HG03175 (cell line): ENCODE data around the gene EGLN3.

Experiments
- ATAC-seq: cut with Tn5 transposase; IDR thresholded peaks from one replicate; pipeline ENCODE4 v1.9.1; 2021; ENCODE audit warnings: mild to moderate bottlenecking, moderate library complexity; ENCODE audit not compliant: unreplicated experiment

The EGLN3 gene

DNA sequence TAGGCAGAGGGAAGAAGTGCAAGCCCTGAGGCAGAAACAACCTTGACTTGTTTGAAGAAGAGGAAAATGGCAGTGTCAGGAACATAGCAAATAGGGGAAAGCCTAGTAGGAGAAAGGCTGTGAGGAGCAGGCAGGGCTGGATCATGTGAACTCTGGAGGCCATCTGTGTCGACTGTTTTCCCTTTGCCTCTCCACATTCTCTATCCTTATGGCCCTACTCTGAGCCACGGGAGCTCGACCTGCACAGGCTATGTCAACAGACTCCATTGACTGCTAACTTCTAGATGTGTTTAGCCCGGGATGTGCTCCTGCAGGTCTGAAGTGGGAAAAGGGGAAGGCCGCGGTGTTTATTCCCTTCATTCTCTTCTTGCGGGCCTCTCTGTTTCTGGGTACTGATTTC lies 35.2 kb downstream of the EGLN3 start:
- ATAC-seq: no peak

DNA sequence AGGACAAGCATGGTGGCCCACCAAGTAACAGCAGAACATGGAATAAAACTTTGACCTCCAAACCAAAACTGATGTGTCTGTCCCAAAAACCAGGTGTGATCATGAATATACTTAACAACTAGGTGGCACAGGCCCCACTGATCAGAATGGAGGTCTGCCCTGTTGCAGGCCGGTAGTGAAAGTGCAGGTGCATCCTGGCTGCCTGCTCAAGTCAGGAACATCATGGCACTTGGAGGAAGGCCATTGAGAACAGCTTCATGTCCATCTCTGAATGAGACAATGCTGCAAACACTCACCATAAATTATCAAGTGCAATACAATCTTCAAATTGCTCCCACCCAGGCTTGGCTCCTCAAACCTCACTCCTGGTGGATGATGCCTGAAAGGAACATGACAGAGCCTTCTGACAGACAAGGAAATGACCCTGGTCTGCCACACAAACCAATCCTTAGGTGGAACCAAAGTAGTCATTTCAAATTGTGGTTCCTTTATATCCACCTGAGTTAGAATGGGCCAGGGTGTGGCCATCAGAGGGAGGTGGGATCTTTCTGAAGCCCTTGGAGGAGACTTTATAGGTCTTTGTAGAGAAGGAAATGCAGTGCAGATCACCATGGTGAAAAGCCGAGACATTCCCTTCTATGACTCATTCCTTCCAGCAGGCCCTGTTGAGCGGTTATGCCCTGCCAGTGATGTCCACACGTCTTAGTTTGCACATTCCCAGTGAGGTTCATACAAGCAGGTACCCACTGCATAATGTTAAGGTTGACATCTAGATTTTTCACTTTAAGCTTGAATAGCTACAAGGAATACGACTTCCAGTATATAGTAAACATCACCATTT lies 36.0 kb downstream of the EGLN3 start:
- ATAC-seq: no peak

GRCh38 chr14:33911046-33911445 lies 39.8 kb downstream of the EGLN3 start:
- no peak for ATAC-seq

DNA sequence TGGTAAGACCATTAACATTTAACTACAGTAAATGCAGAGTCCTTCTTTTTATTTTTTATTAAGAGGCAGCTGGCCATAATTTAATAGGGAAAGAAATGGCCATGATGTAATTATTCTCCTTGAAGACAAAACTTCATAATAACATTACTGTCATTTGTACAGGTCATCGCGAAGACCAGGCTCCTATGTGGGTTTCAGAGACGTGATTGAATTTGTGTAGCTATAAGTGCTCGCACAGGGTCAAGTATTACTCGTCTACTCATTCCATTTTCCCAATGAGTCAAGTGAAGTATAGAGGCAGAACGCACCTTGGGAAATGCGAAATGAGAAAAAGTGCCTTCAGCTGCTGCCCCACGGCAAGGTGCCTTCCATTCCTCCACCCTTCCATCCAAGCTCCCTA lies 40.4 kb downstream of the EGLN3 start:
- no peak for ATAC-seq

- ATAC-seq: no peak
Measured at GRCh38 chr14:33909380-33910084, 41.3 kb downstream of the EGLN3 start.

DNA sequence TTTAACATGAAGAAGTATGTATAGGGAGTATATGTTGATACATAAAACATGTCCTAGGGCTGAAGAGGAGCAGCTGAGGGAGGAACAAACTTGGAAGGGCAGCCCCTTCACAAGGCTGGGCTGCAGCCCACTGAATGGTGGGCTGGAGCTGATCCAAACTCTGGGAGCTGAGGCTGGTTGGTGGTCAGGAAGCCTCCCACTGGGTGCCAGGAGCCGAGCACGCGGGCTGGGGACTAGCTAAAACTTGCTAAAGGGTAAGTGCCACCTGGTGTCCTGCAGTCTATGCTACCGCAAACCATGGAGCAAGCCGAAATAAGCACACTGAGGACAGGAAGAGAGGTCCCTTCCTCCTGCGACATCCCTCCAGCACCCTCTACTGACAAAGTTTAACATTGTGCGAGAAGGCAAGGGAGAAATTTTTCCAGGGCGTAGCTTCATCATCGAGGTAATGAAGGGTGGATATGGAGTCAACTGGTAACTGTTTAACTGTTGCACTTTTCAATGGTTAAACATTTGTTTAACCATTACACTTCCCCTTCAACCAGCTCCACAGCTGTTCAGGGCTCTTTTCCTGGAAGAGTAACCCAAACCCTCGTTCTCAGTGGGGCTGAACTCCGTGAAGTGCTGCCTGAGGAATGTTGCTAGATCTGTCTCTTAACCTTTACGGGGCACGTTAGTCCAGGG lies 42.2 kb downstream of the EGLN3 start:
- ATAC-seq: no peak

- ATAC-seq: no peak
Measured at GRCh38 chr14:33906968-33907367, 43.9 kb downstream of the EGLN3 start.

DNA sequence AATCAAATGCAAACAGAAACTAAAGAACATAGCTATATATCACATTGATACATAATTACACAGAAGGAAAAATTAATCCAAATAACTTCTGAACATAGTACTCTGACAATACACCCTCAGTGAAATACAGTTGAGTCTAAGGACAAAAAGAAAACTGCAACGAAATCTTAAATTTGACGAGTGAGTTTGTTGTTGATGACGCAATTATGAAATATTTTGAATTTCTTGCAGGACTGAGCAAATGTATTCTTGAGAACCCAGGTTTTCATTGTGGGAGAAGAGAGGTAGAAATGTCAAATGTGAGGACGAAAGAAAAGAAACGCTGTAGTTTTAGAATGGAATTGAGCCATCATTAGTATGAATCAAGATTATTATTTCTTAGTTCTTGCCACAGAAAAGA lies 46.3 kb downstream of the EGLN3 start:
- ATAC-seq: no peak

GRCh38 chr14:33903369-33903768 lies 47.5 kb downstream of the EGLN3 start:
- no peak for ATAC-seq

- ATAC-seq: no peak
Measured at GRCh38 chr14:33902363-33902762, 48.5 kb downstream of the EGLN3 start.

DNA sequence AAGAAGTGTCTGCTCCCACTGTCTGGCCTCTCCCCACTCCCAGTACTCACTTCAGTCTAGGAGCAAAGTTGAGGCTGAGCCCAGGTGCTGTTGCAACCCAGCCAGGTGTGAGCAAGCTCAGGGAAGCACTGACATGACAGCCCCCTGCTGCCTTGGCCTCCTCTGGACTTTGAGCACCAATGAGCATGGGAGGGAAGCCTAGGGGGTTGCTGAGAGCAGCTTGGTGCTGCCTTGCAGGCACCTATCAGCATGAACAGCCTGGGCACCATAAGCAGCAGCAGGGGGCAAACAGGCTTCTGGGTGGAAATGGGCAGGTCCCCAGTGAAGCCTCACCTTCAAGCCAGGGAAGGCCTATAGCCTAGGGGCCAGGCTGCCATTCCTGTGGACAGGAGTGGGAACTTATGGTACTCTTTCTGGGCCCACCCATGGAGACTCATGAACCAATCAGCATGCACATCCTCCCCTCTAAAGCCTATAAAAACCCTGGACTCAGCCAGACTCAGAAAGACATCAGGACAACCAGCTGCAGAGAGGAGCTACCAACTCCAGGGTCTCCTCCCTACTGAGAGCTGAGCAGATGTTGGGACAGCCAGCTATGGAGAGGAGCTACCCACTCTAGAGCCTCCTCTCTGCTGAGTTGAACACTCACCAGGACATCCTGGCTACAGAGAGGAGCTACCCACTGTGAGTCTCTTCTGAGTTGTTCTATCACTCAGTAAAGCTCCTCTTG lies 49.3 kb downstream of the EGLN3 start:
- no peak for ATAC-seq

DNA sequence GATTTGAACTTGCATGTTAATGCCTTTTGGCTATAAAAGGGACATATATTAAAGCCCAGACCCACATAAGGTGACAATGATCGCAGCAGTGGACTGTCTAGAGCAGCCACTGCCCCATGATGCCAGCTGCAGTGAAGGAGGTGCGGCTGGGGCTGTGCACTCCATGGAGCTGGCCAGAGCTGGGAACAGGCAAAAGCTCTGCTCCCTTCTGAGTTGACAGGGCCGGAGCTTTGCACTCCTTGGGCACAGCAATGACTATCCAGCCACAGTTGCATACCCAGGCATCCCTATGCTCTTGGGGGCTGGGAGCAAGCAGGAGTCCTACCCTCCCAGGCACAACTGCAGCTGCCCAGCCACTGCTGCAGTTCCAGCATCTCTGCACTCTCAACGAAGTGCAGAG lies 50.2 kb downstream of the EGLN3 start:
- no peak for ATAC-seq

DNA sequence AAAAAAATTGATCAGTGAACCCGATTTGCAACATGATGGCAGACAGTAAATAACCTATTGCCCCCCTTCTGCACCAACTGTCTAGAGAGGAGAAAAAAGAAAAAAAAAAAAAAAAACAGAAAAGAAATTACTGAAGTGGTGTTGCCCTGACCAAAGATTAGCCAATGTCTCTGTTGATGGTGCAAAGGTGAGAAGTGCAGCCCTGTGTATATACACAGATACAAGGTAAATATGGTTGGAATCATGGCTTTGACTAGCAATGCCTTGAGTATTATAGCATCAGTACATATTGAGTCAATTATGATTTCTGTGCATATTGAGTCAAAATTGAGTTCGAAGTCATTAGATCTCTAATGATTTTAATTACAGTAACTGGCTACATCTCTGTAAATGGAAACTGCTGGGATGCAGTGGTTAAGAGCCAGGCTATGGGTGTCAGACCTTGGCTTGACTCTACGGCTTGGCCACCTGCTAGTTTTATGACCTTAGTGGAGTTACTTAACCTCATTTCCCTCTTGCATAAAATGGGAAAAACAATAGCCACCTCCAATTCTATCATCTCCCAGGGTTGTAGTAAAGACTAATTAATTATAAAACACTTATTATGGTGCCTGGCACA lies 51.0 kb downstream of the EGLN3 start:
- ATAC-seq: no peak

- no peak for ATAC-seq
Measured at GRCh38 chr14:33897878-33898535, 52.9 kb downstream of the EGLN3 start.

DNA sequence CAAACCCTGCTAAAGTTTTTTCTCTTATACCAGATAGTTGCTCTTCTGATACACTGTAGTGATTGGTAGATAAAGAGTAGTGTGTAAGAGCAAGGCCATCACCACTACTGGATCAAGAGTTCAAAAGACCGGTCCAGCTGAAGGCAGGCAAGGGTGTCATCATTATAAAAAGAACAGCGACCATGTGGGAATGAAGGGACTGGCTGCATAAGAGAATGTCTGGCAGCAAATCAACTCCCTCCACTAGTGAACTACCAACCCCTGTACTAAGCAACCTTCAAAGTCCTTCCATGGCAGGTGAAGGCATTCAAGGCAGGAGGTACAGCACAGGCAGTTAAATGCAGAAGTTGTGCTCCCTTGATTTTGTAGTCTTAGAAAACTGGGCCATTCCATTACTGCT lies 53.5 kb downstream of the EGLN3 start:
- no peak for ATAC-seq

DNA sequence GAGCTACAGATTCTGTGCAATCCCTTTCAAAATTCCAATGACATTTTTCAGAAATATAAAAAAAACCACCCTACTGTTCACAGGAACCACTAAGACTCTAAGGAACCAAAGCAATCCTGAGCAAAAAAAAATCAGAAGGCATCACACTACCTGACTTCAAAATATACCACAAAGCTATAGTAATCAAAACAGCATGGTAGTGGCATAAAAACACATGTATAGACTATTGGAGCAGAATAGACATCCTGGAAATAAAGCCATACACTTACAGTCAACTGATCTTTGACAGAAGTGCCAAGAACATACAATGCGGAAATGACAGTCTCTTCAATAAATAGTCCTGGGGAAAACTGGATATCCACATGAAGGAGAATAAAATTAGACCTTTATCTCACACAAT lies 56.5 kb downstream of the EGLN3 start:
- ATAC-seq: no peak

- ATAC-seq: no peak
Measured at GRCh38 chr14:33891700-33892099, 59.2 kb downstream of the EGLN3 start.

- no peak for ATAC-seq
Measured at GRCh38 chr14:33884916-33885315, 66.0 kb downstream of the EGLN3 start.

- no peak for ATAC-seq
Measured at GRCh38 chr14:33880330-33880729, 70.5 kb downstream of the EGLN3 start.

DNA sequence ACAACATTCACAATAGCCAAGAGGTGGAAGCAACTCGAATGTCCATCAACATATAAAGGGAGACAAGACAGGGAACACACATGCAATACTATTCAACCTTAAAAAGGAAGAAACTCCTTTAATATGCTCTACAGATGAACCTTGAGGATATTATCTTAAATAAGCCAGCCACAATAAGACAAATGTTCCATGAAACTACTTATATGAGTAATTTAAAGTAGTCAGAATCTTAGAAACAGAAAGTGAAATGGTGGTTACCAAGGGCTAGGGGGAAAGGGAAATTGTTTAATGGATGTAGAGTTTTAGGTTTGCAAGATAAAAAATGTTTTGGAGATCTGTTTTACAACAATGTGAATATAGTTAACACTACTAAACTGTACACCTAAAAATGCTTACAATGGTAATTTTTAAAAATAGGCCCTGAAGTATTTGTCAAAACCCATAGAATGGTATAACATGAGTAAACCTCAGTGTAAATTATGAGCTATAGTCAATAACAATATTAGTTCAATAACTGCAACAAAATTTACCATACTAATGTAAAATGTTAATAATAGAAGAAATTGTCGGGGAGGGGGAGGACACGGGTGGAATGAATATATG lies 71.1 kb downstream of the EGLN3 start:
- peak; percentile 45 for ATAC-seq
